GM19397 (cell line): ENCODE data around the gene STXBP5L.
"Not testable (repeated sequence)": the region's sequence is repeated elsewhere in the genome, so short reads cannot be mapped to it uniquely, and the experiment has no call there.

Experiments
- ATAC-seq: cut with Tn5 transposase; IDR thresholded peaks from one replicate; pipeline ENCODE4 v1.9.1; 2021; ENCODE audit warnings: mild to moderate bottlenecking, moderate library complexity; ENCODE audit not compliant: unreplicated experiment

STXBP5L gene

GRCh38 chr3:120988994-120989393 is 81.0 kb downstream of the STXBP5L start:
- no peak for ATAC-seq

- ATAC-seq, result no peak
Observed at GRCh38 chr3:121018917-121019321, 110.9 kb downstream of the STXBP5L start.

DNA sequence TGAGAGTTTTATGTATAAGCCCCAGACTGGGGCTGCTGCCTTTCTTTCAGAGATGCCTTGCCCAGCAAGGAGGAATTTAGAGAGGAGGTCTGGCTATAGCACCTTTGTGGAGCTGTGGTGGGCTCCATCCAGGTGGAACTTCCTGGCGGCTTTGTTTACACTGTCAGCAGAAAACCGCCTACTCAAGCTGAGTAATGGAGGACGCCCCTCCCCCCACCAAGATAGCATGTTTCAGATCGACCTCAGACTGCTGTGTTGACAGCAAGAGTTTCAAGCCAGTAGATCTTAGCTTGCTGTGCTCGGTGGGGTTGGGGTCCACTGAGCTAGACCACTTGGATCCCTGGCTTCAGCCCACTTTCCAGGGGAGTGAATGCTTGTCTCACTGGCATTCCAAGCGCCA is 155.6 kb downstream of the STXBP5L start:
- no peak for ATAC-seq

DNA sequence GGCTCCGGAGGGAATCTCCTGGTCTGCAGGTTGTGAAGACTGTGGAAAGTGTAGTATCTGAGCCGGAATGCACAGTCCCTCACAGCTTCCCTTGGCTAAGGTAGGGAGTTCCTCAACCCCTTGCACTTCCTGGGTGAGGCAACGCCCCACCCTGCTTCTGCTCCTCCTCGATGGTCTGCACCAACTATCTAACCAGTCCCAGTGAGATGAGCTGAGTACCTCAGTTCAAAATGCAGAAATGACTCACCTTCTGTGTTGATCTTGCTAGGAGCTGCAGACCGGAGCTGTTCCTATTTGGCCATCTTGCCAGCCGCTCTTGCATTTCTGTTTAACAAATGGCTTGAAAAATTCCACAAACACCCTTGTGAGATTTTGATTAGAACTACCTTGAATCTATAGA is 156.1 kb downstream of the STXBP5L start:
- ATAC-seq, result no peak

- ATAC-seq, result no peak
Observed at GRCh38 chr3:121072133-121072532, 164.1 kb downstream of the STXBP5L start.

- no peak for ATAC-seq
Observed at GRCh38 chr3:121073011-121073410, 165.0 kb downstream of the STXBP5L start.

DNA sequence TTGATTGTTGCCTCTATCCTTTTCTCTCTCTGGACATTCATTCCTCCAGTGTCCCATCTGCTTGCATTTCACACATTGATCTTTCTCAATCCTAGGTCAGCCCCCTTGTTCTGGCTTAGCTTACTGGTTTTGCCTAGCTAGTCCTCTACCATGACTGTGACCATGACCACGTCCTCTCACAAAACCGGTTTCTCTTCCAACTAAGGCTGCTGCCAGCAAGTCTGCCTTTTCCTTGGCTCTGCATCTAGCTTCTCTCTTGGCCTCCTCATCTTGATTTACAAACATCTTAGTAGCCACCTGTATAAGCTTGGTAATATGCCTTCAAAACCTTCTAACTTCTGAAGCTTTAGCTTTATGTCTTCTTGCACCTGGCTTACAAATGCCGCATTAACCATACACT is 167.2 kb downstream of the STXBP5L start:
- no peak for ATAC-seq

DNA sequence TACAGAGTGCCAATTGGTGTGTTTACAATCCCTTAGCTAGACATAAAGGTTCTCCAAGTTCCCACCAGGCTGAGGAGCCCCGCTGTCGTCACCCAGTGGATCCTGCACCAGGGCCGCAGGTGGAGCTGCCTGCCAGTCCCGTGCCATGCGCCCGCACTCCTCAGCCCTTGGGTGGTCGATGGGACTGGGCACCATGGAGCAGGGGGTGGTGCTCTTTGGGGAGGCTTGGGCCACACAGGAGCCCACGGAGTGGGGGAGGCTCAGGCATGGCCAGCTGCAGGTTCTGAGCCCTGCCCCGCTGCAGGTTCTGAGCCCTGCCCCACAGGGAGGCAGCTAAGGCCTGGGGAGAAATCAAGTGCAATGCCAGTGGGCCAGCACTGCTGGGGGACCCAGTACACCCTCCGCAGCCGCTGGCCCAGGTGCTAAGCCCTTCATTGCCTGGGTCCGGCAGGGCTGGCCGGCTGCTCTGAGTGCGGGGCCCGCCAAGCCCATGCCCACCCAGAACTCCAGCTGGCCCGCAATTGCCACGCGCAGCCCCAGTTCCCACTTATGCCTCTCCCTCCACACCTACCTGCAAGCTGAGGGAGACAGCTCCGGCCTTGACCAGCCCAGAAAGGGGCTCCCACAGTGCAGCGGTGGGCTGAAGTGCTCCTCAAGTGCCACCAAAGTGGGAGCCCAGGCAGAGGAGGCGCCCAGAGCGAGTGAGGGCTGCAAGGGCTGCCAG is 170.5 kb downstream of the STXBP5L start:
- not testable (repeated sequence) for ATAC-seq

GRCh38 chr3:121096953-121097352 is 188.9 kb downstream of the STXBP5L start:
- ATAC-seq, result no peak

GRCh38 chr3:121111086-121111485 is 203.1 kb downstream of the STXBP5L start:
- not testable (repeated sequence) for ATAC-seq

DNA sequence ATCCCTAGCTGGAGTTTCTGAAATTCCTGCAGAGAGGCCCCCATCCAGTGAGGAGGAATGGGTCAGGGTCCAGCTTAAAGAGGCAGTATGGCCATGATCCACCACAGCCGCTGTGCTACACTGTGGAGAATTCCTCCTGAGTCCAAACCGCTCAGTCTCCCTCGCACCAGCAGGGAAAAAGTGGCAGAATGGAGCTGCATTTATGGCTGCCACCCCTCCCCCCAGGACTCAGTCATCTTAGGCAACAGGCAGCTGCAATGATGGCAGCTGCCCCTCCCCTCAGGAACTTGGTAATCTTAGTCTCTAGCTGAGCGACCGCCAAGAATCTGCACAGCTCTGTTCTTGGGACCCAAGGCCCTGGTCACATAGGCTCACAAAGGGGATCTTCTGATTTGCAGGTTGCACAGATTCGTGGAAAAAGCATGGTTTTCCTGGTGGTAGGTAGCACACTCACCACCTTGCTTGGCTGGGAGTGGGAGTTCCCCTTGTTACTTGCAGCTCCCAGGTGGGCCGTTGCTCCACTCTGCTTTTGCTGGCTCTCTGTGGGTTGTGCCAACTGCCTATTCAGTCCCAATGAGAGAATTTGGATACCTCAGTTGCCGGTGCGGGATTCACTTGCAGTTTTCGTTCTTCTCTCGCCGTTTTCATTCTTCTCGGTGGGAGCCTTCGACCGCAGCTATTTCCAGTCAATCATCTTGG is 204.1 kb downstream of the STXBP5L start:
- ATAC-seq, result no peak

DNA sequence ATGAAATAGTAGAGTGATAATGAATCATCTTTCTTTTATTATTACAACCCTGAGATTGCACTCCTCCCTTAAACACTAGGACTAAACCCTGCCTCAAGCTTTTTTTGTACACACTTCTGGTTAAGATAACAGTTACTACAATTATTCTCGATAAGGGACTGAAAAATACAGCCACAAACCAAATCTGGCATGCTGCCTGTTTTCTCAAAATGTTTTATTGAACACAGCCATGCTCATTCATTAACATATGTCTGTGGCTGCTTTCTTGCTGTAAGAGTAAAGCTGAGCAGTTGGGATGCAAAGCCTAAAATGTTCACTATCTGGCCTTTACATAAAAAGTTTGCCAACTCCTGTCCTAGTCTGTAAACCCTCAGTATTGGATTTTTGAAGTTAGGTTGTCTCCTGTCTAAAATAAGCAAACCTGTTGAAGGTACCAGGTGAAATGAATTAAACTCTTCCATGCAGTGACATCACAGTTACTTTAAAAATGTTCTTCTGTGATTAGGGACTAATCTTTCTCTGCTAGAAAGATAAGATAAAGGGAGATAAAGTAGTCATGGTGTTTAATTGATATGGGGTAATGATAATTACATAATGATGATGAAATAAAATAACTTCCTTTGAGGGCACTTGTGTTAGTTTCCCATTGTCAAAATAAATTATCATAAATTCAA is 218.2 kb downstream of the STXBP5L start:
- no peak for ATAC-seq

GRCh38 chr3:121126707-121127035 is 218.7 kb downstream of the STXBP5L start:
- no peak for ATAC-seq

DNA sequence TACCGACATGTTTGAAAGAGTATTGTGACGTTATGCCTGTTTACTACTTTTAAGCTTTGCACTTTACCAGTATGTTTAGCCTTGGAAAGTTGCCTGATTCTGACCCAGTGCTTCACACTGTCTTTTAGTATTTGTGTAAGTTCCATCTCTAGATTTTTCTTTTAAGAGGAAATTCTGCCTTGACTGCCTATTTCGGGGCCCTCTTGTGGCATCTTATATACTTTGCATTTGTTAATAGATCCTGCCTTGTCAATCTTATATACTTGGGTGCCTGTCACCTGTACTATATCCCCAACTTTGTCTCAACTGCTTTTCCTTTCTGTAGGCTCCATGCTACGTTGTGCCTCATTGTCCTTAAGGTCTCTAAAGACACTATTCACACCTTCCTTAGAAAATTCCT is 244.6 kb downstream of the STXBP5L start:
- ATAC-seq, result no peak

- ATAC-seq, result no peak
Observed at GRCh38 chr3:121153851-121154250, 245.8 kb downstream of the STXBP5L start.

GRCh38 chr3:121155028-121155427 is 247.0 kb downstream of the STXBP5L start:
- ATAC-seq, result no peak

DNA sequence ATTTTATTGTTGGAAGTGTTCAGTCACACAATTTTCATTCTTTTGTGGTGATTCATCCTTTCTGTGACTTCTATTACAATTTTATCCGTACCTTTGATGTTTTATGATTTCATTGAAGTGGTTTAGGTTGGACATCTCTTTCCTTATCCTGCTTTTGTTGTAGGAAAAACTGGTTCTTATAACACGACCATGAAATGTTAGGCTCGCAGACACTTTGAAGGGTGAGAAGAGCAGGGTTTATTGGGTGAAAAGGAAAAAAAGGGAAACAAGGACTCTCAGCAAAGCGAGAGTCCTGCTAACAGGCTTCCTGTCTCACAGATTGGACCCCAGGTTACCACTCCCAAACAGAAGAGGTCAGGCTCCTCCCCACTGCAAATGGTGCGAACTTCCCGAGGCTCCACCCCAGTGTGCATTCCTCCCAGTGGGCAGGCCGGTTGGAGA is 257.4 kb downstream of the STXBP5L start:
- ATAC-seq, result no peak

DNA sequence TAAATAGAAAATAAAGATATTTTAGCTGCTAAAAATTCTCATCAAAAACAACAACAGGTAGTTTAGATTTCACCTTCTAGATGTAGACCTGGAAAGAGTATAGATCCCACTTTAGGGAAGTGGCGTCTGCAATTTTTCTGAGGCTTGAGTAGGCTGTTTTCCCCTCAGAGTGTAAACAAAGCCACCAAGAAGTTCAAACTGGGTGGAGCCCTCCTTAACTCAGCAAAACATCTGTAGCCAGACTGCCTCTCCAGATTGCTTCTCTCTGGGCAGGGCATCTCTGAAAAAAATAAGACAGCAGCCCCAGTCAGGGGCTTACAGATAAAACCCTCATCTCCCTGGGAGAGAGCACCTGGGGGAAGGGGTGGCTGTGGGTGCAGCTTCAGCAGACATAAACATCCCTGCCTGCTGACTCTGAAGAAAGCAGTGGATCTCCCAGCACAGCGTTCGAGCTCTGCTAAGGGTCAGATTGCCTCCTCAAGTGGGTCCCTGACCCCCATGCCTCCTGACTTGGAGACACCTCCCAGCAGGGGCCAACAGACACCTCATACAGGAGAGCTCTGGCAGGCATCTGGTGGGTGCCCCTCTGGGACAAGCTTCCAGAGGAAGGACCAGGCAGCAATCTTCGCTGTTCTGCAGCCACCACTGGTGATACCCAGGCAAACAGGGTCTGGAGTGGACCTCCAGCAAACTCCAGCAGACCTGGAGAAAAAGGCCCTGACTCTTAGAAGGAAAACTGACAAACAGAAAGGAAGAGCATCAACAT is 259.6 kb downstream of the STXBP5L start:
- no peak for ATAC-seq

DNA sequence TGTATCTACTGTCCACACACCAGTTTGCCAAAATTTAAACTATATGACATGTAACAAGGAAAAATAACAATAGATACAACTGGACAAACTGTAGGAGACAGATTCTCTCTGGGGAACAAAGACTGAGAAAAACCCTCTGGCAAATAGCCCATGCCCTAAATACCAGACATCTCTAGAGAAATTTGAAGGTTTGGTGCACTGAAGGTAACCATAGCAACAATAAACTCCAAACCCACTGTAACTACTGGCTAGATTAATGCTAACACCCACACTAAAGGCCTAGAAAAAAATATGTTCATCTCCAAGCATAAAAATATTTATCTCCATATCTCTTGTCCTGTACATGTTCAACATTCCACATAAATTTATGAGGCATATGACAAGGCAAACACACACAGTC is 267.1 kb downstream of the STXBP5L start:
- no peak for ATAC-seq

DNA sequence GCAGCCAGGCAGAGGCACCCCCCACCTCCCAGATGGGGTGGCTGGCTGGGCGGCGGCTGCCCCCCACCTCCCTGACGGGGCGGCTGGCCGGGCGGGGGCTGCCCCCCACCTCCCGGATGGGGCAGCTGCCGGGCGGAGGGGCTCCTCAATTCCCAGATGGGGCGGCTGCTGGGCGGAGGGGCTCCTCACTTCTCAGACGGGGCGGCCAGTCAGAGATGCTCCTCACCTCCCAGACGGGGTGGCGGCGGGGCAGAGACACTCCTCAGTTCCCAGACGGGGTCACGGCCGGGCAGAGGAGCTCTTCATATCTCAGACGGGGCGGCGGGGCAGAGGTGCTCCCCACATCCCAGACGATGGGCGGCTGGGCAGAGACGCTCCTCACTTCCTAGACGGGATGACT is 282.6 kb downstream of the STXBP5L start:
- ATAC-seq, result not testable (repeated sequence)

DNA sequence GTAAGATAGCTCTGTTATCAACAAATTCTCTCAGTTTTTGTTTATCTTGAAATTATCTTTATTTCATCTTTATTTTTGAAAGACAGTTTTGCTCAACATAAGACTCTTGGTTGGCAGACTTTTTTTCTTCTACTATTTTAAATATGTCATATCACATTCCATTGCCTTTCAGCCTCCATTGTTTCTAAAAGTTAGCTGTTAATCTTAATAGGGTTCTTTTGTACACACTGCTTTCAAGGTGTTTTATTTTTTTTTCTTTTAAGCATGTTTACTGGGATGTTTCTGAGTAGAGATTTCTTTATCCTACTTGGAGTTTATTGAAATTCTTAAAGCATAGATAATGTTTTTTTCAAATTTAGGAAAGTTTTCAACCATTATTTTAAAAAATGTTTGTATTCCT is 294.6 kb downstream of the STXBP5L start:
- ATAC-seq, result no peak
